Suprapubic skin (tissue), 4 donors: ENCODE data around the gene MAD1L1.

Experiments used
- CTCF ChIP-seq, 2 donors: fragments of 200-600 bp in 1 of 2; fragments of 450-650 bp in 1 of 2; sonication (generic) in 1 of 2; IDR thresholded peaks; one replicate each; pipeline ENCODE4 v1.5.1; 2016 to 2019; ENCODE audit warnings: antibody characterized with exemption in 2 of 2, mild to moderate bottlenecking in 1 of 2, moderate library complexity in 1 of 2
- POLR2A ChIP-seq, 2 donors: fragments of 450-650 bp; IDR thresholded peaks; one replicate each; pipeline ENCODE4 v1.6.1; 2017; ENCODE audit warnings: antibody characterized with exemption in 2 of 2, mild to moderate bottlenecking in 2 of 2, moderate library complexity in 2 of 2
- POLR2AphosphoS5 ChIP-seq, 3 donors: sonication (generic); formaldehyde crosslinking; IDR thresholded peaks; one replicate each; pipeline ENCODE4 v1.6.1; 2017; ENCODE audit warnings: antibody characterized with exemption in 3 of 3

- TF ChIP-seq CTCF (IDR thresholded peaks at IDR 0.05) = no peak
- no peak for TF ChIP-seq POLR2A (IDR thresholded peaks at IDR 0.05)
- TF ChIP-seq POLR2AphosphoS5 (IDR thresholded peaks at IDR 0.05) = no peak
These were observed 334.0 kb downstream of the MAD1L1 start for GRCh38 chr7:1898628-1899185.
